ENCODE measurements around the gene KRTAP22-2.

The KRTAP22-2 gene

GRCh38 chr21:30563072-30563471, 27.1 kb downstream of the KRTAP22-2 start:
- DNase-seq (ENCODE audit: low read depth) = no peak

GRCh38 chr21:30561957-30562356, 28.2 kb downstream of the KRTAP22-2 start:
- no peak for DNase-seq (ENCODE audit: low read depth)

GRCh38 chr21:30561264-30561895, 28.8 kb downstream of the KRTAP22-2 start, which contains the start of gene KRTAP19-7:
Gene KRTAP19-7, minus strand, starts transcription at chr21:30561314. Its CDS starts 25 bp downstream, at chr21:30561289.
- no peak for DNase-seq (ENCODE audit: low read depth)

GRCh38 chr21:30555095-30555494, 35.1 kb downstream of the KRTAP22-2 start:
- no peak for DNase-seq (ENCODE audit: low read depth)

GRCh38 chr21:30552782-30553181, 37.4 kb downstream of the KRTAP22-2 start:
- no peak for DNase-seq (ENCODE audit: low read depth)

GRCh38 chr21:30541764-30542163, 48.4 kb downstream of the KRTAP22-2 start, which contains the start of gene KRTAP19-6:
Gene KRTAP19-6, minus strand, starts transcription at chr21:30541864. Its CDS starts 31 bp downstream, at chr21:30541833.
- no peak for DNase-seq (ENCODE audit: low read depth)
